ENCODE measurements around the gene PLXNA4.

PLXNA4 gene

DNA sequence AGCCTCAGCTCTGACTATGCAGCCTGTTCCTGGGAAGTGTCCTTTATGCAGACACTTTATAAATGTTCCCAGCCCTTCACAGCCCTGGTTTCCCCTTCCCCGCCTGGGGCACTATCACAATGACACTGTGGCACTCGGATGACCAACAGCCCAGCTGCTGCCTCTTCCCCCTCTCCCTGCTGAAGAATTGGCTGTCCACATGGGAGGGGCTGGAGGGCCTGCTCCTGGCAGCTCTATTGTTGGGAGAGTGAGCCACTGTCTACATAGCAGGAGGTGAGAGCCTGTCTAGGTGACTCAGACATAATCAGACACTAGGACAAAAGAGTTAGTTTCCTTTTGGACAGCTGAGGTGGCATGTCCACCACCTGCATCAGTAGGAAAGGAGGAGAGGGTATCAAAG, 437.5 kb downstream of the PLXNA4 start:
- no peak for DNase-seq (ENCODE audit: low read depth)

DNA sequence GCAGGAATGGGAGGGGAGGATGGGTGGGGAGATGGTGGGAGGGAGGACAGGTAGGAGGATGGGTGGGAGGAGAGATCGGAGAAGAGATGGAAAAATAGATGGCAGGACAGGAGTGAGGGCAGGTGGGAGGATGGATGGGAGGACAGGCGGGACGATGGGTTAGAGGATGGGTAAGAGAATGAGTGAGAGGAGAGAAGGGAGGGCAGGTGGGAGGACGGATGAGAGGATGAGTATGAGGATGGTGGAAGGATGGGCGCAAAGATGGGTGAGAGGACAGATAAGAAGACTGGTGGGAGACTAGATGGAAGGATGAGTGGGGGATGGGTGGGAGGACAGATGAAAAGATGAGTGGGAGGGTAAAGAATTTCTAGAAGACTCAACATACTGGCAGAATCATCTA, 438.6 kb downstream of the PLXNA4 start:
- DNase-seq (ENCODE audit: low read depth) = no peak

DNA sequence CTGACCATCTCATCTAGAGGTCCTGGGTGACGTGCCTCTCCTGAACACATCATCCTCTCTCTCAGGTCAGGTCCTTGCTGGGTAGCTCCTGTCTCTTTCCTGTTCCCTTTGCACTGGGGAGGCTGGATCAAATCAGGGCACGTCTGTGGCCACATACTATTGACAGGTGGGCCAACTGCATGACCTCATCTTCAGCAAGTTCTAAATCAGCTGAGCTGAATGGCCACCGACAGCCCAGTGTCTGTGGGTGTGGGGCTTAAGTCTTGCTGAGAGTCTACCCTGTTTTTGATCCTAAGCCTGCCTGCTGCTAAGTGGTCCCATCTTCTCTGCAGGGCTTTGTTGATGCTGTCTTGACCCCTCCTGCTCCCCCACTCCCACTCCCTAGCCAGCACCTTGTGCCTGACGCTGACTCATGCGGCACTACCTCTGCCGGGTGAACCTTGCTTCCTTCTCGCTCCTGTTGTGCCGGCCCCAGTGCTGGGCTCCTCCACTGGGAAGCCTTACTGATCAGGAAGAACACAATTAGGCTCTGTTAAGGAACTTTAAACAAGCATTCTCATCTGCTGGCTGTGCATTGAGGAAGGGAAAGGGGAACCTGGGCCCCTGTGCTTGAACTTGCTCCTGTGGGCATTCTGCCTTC, 440.4 kb downstream of the PLXNA4 start:
- no peak for DNase-seq (ENCODE audit: low read depth)

DNA sequence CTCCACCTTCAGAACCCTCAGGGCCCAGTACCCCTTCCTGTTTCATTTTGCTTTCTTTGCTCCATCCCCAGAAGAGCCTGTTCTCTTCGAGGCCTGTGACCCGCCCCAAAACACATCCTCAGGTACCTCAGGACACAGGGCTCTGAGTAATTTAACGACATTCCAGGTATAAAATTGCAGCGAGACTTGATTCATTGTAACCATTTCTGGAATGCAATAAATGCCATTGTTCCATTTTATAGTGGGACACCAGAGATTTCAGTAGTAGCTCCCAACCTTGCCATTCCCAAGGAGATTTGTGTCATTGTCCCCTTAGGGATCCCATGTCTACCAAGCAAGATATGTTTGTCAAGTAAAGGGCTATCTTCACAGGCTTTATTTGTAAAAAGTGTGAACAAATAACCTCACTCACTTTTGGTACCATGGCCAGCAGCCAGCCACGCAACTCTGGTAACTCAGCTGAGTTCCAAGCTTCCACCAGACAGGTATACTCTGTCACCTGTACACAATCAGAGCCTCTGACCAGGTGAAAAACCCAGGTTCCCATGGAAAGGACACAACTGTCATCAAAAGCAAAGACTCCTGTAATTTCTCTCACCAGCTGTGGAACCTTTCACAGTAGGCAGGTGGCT, 441.3 kb downstream of the PLXNA4 start:
- DNase-seq (ENCODE audit: low read depth) = no peak

DNA sequence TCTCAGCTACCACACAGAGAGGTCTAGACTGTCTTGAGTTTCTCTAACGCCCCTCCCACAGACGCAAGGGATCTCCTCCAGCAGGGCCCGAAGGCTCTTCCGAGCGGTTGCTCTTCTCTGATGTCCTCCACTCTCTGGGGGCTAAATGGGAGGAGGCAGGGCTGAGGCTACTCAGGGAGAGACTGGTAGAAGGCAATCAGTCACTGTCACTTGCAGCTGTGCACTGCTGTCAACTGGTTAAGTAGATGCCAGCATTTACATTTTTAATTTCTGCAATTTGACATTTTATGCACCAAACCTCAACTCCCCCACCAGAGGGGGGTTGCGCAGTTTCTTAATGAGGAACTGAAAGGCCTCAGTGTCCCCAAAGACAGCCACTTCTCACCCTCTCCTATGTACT, 442.8 kb downstream of the PLXNA4 start:
- no peak for DNase-seq (ENCODE audit: low read depth)

DNA sequence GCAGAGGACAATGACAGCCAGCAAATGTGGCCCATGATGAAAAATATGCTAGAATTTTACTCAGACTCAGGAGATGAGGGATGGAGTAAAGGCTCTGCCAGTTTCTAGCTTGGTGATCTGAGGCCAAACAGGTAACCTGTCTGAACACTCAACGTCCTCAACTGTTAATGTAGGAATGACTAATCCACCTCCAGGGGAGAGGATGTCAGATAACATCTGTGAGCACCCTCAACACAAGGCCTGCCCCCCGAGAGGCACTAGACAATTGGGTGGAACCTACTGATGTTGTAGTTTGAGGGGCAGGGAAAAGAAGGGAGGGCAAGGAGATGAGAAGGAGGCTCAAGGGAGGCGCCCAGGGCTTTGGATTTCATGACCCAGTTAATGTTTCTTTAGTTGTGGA, 445.1 kb downstream of the PLXNA4 start:
- DNase-seq (ENCODE audit: low read depth) = no peak

DNA sequence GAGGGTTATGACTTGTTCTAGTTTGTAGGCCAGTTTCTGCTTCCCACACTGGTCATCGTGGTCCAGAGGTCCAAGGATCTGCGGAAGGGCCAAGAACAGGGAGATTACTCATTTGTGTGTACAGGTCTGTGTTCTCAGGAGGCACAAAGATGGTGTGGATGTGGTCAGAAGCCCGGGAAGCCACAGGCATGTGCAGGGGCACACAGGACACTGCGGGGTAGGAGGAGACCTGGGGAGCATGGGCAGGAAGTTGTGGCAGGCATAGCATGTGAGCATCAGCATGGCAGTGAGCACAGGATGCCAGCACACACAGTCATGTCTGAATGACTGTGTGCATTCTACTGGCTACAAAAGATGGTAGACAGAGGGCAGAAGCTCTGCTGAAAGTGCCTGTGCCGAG, 445.8 kb downstream of the PLXNA4 start:
- DNase-seq (ENCODE audit: low read depth) = no peak

DNA sequence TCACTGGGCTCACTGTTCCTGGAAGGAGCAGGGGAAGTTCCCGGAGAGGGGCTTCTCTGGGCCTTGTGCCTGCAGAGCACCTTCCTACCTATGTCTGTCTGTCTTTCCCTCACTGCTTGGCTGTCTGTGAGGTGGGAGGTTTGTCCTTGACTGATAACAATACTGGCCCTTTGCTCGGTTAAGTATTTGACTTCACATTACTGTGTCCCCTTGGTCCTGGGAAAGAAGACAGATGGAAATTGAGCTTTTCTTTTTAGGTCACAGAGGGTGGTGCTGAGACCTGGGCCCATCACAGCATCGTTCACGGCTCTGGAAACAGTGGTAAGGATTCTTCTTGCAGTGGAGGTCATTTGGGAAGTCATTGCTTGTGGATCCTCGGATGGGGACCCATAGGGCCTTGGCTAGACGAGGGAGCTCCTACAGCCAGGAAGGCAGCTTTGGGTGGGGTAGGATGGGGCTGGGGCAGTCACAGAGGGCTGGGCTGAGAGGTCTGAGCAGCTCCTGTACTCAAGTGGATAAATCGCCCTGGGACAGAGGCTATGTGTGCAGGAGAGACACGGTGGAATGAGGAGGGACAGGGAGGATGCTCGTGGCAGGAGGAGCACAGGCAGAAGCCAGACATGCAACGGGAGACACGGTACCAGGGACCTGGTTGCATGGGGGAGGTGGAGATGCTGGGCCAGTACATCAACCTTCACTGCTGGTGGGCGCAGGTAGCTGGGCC, 450.2 kb downstream of the PLXNA4 start:
- no peak for DNase-seq (ENCODE audit: low read depth)

DNA sequence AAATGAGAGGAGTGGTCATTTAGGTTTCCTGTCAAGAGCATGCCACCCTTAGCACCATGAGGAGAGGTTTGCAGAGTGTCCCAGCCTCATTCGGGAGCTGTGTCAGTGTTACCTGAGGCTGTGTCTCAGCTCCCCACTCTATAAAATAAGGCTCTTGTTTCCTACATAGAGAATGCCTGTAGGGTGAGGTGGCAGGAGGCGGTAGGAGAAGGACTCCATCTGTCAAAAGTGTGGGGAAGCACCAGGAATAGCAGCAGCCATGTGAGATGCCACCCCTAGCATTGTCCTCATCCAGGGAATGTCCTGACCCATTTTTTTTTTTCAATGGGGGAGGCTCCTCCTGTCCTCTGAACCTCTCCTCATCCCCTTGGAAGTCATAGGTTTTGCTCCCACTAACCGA, 451.2 kb downstream of the PLXNA4 start:
- no peak for DNase-seq (ENCODE audit: low read depth)

DNA sequence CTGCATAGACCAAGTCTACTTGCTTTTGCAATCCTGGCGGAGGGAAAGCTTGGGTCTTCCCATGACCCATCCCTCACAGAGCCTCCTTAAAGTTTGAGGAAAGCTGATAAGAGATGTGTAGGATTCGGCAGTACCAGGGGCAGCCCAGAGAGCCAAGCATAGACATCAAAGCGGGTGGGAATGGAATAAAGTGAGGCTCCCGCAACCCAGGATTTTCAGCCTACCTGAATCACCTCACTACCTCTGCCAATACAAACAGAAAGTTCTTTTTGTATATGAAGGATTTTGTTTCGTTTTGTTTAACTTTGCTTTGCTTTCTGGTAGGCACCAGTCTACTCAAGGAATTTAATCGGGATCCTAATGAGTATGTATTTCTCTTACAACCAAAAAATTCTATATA, 451.7 kb downstream of the PLXNA4 start:
- DNase-seq (ENCODE audit: low read depth) = no peak

DNA sequence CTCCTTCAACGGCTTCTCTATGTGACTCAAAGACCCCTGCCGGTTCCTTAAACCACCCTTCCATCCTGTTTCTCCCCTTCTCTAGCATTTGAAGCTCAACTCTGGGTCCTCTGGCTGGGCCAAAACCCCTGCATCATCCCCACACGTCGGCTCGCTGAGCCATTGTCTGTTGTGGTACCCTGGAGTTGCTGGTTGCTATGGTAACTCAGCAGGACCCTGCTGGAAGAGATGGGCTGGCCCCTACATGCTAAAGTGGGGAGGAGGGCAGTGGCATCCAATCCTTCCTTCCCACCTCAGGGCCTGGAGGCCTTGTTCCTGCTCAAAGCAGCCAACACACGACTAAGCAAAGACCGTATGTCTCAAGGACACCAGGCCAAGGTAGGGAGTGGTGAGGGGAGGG, 452.5 kb downstream of the PLXNA4 start:
- no peak for DNase-seq (ENCODE audit: low read depth)

DNA sequence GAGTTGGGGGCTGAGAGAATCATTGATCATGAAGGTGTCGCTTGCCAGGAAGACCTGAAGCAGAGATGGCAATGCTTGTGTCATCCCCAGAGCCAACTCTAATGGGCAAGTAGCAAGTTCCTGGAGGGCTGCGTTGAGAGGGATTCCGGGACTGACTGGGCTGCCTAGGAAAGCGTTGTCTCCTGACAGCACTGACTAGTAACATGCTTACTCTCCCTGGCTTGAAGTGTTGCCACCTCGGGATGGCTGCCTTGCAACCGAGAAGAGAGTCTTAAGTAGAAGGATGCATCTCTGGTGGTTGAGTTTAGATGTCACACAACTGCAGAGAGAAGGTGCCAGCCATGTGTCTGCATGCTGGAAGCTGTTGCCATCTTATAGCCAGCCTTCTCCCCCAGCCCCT, 453.4 kb downstream of the PLXNA4 start:
- no peak for DNase-seq (ENCODE audit: low read depth)

DNA sequence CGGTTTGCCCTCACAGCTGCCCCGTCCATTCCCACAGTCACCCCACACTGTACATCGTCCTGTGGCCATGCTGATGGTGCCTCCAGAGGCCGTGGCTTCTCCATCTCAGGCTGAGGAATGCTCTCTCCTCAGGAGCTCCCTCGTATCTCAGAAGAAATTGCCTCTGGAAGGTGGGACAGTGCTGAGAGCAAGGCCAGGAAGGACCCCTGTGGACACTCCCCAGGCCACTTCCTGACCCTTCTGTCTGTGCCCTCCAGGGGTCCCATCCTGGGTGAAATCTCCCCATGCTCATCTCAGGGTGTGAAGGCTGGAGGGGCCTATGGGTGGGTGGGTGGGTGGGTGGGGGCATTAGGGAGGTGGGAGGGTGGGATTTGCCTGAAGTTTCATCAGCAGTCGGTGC, 454.3 kb downstream of the PLXNA4 start:
- DNase-seq (ENCODE audit: low read depth) = no peak

DNA sequence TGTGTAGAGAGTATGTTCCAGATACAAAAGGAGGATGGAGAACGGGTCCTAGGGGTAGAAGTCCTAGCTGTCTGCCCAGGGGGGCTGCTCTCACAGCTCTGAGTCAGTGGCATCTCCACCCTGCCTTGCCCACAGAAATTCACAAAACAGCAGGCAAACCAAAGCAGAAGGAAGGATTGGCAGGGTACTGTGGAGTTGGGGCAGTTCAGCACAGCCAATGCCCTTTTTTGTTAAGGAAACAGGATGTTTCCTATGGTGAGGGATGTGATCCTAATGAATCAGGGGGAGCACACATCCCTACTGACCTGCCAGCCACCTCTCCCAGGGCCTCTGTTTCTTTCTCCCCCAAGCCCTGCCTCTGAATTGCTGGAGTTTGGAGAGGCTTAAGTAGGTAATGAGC, 457.6 kb downstream of the PLXNA4 start:
- no peak for DNase-seq (ENCODE audit: low read depth)

DNA sequence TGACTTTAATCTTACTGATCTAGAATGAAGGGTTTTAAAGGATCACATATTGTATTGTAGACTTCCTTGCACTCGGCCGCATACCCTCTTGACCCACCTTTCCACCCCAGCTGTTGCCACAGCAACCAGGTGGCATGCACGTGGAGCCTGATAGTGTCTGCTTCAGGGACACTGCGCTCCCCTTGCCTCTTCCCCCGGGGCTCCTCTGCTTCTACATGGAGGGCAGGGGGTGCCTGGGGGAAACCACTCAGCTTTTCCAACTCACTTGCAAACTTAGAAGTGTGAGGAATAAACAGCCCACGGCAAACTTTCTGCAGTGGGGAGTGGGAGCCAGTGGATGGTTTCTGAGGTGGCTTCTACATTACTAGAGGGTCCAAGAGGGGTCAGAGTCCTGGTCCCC, 458.6 kb downstream of the PLXNA4 start:
- DNase-seq (ENCODE audit: low read depth) = no peak

DNA sequence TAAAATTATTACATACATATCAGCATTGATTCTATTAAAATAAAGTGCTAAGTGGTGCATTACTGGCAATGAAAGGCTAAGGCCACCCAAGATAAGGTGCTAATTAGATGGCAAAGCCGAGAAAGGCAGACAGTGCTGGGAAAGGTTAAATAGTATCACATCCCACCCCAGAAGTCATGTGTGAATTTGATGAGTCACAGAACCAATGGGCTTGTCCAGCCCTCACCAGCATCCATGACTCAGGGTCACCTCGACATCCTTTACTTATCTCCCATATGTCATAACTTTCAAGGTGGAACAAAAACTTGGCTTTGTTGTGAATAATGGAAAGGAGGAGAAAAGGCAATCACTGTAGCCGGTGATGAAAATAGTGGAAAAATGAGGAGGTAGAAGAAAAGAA, 459.1 kb downstream of the PLXNA4 start:
- DNase-seq (ENCODE audit: low read depth) = no peak

DNA sequence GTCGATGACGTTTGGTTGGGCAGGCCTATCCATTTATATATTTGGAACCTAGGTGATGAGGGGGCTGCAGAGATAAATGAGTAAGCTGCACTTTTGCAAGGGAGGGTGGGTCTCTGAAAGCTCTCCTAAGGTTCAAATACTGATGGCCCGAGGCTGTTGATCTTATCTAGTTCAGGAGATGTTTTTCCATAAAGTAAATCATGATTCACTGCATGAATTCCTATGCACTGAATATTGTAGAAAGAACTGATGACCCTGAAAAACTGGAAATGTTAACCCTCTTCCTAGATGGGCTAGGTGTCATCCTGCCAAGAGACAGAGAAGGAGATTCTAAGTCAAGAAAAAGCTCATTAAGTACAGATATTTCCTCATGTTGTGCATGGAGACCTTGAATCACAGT, 459.9 kb downstream of the PLXNA4 start:
- DNase-seq (ENCODE audit: low read depth) = no peak

DNA sequence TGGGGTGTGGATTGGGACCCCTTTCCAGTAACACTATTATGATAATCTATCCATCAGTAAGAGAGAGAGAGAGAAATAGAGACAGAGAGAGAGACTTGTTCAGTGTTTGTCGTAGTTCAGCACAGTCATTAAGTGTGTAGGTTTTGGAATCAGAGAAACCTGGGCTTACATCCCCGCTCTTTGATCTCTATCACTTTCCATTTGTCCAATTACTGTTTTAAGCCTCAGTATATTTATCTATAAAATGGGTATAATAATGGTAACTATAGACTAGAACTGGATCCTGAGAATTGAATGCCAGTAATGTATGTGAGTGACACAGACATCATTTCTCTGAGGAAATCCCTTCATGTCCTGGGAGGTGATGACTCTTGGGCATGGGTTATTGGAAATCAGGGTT, 460.5 kb downstream of the PLXNA4 start:
- no peak for DNase-seq (ENCODE audit: low read depth)

DNA sequence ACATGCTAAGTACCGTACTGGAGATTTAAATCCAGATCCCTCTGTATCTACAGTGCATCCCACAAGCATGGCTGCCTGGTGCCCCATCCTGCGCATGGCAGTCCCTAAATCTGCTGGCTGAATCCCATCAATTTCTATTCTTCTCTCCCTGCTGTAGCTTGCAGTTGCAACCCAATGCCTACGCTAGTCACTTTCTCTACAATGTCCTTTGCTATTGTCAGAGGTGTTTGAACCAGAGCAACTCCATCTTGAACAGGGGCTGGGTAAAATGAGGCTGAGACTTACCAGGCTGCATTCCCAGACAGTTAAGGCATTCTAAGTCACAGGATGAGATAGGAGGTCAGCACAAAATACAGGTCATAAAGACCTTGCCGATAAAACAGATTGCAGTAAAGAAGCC, 461.2 kb downstream of the PLXNA4 start:
- no peak for DNase-seq (ENCODE audit: low read depth)

DNA sequence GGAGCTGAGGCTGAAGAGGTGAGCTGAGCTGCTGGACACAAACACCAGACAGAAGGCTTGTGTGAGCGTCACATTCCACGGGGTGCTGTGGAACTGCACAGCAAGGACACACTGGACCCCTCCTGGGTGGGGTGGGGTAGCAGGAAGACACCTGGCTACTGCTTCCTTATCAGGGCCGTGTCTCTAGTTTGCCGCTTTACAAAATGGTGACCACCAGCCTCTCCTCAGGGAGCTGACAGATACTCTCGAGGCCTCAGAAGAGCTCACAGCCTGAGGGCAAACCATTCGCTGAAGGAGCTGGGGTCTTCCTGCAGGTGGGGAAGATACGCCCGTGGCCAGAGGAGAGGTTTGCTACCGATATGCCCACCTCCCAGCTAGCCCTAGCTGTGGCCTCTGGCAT, 461.9 kb downstream of the PLXNA4 start:
- DNase-seq (ENCODE audit: low read depth) = no peak

DNA sequence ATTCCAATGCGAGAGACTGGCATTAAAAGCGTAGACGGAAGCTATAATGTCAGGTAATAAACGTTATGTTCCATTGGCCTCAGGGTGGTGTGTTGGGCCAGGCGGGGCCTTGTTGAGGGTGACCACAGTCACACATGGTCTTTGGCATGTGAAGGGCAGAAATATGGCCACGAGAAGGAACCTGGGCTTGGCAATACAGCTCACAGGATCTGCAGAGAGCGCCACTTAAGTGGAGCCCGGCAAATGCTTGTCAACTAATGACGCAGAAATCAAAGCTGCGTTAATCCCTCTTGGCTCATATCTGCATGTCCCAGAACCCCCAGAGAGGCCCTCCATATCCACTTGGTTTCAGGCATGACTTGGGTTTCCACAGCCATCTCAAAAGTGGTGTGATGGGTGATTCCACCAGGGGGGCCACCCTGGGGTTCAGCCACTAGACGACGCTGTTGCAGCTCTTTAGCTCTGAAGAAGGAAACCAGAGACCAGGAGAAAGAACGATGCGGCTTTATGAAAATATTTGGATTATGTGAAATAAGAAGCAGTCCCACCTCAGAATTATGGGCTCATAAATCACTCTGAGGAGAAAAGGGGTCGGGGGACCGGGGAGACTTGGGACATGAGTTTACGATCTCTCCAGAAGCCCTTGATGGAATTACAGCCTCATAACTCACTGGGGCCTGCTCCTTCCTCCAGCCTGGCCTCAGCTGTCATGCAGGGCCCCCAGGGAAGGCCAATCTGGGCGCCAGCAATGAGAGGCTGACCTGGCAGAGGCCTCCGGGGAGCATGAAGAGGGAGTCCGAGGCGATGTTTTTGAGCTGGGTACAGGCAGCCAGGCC, 462.5 kb downstream of the PLXNA4 start:
- no peak for DNase-seq (ENCODE audit: low read depth)

DNA sequence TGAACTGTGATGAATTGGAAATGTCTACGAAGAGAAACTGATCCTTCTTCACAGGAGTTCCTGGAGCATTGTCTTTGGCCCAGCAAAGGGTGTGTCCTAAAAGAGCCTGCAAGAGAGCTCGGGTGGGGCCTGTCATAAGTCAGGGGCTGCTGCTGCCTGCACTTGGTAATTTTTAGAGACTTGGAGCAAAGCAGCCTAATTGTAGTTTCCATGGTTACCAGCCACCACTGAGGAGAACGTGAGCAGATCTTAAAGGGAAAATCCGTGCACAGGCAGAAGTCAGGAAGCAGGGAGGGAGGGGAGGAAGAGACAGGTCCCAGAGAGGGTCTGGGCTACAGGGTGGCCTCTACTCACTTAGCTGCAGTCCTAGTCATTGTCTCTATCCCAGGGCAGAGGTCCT, 463.6 kb downstream of the PLXNA4 start:
- no peak for DNase-seq (ENCODE audit: low read depth)

DNA sequence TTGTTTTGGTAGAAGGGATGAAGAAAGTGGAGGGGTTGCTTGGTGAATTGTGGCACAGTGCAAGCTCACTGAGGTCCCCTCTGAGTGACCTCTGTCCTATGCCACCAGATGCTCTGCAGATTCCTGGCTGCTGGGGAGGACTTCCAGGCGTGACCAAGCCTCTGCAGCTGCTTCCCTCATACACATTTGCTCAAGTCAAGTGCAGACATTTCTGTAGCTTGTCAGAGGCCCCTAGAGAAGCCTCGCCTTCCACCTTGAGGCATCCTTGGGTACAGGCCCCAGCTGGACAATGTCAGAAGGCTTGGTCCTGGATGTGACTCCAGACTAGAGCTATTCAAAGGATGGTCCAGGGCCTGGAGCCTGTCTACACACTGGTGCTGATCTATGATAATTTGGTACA, 464.2 kb downstream of the PLXNA4 start:
- no peak for DNase-seq (ENCODE audit: low read depth)
